GM20431 (cell line): ENCODE results near the gene ANKRD16.
"Not testable (repeated sequence)": the region's sequence is repeated elsewhere in the genome, so short reads cannot be mapped to it uniquely, and the experiment has no call there.

Source experiments
- in situ Hi-C: fragments of 300-500 bp; cut with MseI, MboI; formaldehyde crosslinking; loops from one replicate; pipeline ENCODE4 v1.15.0; 2020; ENCODE audit warnings: low sequenced_read_pairs; ENCODE audit not compliant: unreplicated experiment

ANKRD16 gene

DNA sequence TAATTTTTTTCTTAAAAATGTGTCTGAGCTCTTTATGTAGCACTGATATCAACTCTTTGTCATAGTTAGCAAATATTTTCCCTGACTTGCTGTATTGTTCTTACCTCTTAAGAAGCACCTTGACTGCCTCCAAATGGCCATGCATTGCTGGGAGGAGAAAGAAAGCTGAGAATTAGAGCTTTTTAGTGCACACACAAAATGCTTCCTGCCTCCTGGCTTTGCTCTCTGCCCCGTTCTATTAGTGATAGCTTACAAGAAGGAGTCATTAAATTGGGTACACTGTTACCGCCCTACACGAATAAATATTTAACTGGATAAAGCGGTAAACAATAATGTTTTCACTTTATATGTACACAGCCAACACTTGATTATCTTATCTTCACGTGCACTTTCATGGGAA is 4.1 kb downstream of the ANKRD16 start:
- in situ Hi-C loops = no loop called here

DNA sequence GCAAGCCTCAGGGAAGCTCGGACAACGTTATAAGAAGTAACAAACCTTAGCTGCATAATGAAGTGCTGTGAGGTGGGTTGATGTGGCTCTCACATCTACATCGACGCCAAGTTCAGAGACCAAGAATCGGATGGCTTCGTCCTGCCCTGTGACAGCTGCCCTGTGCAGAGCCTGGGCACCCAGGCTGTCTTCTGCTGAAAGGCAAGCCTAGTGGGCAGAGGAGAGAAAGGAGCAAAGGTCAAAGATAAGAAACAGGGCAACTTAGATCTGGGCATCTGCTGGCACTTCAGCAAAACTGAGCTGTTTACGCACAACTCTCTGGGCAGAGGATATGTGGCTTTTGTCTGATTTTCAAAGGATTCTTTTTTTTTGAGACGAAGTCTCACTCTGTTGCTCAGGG is 6.7 kb downstream of the ANKRD16 start:
- in situ Hi-C loops = no loop called here

DNA sequence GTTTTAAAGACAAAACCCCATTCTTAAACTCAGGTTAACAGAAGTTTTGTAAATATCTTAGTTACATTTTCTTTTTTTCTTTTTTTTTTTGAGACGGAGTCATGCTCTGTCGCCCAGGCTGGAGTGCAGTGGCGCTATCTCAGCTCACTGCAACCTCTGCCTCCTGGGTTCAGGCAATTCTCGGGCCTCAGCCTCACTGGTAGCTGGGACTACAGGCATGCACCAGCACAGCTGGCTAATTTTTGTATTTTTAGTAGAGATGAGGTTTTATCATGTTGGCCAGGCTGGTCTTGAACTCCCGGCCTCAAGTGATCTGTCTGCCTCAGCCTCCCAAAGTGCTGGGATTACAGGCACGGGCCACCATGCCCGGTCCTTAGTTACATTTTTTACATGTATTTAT is 12.7 kb downstream of the ANKRD16 start:
- in situ Hi-C loops = not testable (repeated sequence)

DNA sequence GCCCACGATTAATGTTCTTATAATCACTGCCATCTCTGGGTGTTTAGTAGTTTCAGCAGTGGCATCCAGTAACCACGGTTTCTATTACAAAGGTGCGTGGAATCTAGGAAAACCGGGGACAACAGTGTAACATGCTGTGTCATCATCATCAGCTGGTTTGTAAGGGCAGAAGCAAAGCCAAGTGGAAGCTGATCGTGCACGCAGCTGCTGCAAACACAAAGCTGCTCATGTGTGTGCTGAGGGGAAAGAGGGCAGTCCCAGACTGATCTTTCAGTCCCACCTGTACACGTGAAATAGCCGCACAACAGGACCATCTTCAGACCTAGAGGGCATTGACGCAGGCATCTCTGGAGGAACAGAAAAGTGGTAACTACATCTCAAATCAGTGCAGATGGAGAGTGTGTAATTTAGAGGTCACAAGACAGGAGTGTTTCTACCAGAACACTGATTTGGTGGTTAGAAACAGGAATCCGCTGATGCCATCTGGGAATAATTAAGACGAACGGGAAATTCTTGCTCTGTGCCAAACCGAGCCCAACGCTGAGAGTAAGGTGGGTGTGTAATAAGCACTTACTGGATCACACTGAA is 13.4 kb downstream of the ANKRD16 start:
- in situ Hi-C loops = no loop called here

DNA sequence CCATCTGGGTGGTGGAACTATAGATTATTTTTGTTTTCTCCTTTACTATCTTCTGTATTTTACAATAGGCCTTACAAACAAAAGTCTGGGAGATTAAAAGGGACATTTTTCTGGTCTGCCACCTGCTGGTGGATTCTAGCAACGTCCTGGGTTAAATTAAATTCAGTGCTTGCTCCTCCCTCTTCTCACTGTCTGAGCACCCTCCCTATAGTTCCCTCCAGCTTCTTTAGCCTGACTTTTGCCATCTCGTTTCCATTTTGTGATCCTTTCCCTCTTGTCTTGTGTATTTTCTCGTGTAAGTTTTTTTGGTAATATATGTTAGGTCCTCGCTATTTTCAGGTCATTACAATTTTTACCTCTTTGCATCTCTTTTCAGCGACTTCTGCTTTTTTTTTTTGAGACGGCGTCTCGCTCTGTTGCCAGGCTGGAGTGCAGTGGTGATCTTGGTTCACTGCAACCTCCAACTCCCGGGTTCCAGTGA is 16.1 kb downstream of the ANKRD16 start:
- in situ Hi-C loops = no loop called here

DNA sequence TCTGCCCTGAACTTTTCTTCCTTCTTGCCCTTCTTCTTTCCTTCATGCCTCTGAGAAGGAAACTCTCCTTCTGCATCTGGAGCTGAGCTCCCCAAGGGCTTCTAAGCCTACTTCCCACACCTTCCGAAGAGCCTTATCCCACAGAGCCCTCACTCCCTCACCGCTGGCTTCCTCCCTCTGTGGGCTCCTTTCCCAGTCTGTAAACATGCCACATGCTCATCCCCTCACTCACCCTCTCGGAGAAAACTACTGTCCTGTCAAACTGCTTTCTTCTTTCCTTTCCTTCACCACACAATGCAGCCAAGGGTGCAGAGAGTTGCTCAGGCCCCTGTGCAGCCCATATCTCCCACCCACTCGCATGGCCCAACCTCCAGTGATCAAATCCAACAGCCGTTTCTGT is 18.1 kb downstream of the ANKRD16 start:
- in situ Hi-C loops = no loop called here

DNA sequence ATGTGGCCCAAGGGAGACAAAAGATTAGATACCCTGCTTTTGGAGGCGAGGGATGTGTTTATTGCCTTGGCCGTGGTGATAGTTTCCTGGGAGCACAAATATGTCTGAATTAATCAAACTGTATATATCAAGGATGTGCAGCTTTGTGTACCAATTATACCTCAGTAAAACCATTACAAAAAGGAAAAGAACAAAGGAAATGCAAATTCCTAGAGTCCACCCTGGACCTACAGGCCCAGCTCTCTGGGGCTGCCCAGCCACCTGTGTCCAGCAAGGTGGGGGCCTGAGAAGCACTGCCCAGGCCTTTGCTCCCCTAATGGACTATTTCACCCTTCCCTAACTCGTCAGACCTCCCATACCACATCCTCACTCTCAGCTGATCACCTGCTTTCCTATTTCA is 20.5 kb downstream of the ANKRD16 start:
- in situ Hi-C loops = no loop called here

DNA sequence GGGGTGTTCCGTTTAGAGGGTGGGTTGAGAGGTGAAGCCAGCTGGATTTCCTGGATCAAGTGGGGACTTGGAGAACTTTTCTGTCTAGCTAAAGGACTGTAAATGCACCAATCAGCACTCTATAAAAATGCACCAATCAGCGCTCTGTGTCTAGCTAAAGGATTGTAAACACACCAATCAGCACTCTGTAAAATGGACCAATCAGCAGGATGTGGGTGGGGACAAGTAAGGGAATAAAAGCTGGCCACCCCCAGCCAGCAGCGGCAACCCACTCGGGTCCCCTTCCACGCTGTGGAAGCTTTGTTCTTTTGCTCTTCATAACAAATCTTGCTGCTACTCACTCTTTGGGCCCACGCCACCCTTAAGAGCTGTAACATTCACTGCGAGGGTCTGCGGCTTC is 21.3 kb downstream of the ANKRD16 start:
- in situ Hi-C loops = not testable (repeated sequence)

DNA sequence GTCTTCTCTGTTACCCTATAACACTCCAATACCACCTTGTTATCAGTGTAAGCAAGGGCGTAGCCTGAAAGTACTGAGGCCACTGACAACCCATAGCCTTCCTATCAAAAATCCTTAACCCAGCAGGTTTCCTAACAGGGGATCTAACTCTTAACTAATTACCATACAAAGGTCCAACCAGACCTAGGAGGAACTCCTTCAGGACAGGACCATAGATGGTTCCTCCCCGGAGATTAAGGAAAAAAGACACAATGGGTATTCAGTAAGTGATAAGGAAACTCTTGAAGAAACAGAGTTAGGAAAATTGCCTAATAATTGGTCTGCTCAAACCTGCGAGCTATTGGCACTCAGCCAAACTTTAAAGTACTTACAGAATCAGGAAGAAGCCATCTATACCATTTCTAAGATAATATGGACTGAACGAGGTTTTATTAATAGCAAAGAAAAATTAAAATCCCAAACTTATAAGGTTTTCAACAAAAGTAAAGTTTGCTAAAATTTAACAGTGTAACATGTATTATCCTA is 22.5 kb downstream of the ANKRD16 start:
- in situ Hi-C loops = not testable (repeated sequence)

DNA sequence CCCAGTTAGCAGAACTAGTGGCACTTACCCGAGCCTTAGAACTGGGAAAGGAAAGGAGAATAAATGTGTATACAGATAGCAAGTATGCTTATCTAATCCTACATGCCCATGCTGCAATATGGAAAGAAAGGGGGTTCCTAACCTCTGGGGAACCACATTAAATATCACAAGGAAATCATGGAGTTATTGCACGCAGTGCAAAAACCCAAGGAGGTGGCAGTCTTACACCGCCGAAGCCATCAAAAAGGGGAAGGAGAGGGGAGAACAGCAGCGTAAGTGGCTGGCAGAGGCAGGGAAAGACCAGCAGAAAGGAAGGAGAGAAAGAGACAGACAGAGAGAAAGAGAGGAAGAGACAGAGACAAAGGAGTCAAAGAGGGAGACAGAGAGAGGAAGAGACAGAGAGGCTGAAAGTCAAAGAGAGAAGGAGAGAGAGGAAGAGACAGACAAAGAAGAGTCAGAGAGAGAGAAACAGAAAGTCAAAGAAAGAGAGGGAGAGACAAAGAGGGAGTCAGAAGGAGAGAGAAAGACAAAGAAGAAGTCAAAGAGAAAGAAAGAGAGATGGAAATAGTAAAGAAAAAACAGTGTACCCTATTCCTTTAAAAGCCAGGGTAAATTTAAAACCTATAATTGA is 23.1 kb downstream of the ANKRD16 start:
- in situ Hi-C loops = not testable (repeated sequence)

DNA sequence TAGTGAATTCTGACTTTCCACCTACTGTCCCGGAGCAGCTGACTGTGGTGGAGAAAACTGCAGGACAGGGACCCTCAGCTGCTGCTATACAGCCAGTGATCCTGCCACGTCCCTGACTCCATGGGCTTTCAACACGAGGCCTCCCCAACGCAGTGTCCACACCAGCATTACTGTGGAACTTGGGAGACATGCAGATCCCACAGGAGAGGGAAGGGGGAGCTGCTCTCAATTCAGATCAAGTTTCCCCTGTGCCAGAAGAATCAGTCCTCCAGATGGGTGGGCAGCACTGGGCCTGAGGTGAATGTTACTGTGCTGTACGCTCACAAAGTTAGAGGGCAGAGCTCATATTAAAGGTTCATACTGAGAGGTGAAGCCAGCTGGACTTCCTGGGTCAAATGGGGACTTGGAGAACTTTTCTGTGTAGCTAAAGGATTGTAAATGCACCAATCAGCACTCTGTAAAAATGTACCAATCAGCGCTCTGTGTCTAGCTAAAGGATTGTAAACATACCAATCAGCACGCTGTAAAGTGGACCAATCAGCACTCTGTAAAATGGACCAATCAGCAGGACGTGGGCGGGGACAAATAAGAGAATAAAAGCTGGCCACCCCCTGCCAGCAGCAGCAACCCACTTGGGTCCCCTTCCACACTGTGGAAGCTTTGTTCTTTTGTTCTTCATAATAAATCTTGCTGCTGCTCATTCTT is 26.6 kb downstream of the ANKRD16 start:
- in situ Hi-C loops = not testable (repeated sequence)

DNA sequence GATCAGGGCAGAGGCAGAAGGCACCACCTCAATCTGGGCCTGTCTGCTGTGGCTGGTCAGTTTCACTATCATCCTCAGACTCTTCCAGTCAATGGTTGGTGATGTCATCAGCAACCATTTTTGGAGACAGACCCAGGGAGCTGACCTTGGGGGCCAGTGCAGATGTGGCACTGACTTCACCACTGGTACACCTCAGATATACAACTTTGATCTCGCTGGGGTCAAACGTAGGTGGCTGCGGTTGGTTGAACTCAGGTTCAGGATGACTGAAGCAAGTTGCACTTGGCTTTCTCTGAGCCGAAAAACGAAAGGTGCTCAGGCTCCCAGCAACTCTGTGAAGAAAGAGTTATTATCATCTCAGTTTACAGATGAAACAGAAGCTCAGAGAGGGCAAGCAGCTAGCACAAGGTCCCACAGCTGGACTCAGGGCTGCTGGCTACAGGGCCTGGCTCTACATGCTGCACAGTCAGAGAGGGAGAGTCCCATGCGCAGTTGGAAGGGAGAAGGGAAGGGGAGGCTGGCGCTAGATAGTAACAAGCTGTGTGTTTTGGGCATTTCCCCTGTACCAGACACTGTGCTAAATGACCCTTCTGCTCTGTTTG is 27.2 kb downstream of the ANKRD16 start:
- in situ Hi-C loops = no loop called here

DNA sequence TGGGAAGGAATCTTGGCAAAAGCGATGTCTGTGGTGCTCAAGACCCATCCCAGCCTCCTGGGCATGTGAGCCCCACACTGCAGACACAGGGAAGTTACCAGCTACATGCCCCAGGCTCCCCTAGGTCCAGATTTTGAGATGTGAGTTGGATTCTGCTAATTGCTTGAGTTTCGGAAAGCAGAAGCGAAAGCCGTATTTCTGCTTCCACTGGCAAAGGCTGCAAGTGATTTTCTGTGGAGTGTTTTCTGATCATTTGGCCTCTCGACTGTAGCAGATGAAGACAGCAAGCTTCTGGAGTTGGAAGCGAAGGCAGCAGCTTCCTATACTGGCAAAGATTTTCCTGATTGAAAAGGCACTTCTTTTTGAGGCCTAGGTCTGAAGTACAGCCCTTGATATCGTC is 29.6 kb downstream of the ANKRD16 start:
- in situ Hi-C loops = no loop called here

DNA sequence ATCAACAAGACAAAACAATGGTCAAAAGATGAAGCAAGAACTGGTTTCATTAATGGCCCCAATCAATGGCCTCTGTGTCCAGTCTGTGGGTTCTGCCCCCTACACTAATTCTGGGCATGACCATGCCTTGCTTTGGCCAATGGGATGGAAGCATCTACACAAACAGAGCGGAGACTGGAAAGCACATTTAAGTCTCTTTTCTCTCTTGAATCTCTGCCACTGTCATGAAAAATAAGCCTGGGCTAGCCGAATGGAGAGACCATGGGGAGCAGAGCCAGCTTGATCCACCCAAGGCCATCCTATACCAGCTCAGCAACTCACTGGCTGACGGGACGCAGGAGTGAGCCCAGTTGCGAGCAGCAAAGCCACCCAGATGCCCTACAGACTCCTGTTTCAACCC is 30.9 kb downstream of the ANKRD16 start:
- in situ Hi-C loops = no loop called here

DNA sequence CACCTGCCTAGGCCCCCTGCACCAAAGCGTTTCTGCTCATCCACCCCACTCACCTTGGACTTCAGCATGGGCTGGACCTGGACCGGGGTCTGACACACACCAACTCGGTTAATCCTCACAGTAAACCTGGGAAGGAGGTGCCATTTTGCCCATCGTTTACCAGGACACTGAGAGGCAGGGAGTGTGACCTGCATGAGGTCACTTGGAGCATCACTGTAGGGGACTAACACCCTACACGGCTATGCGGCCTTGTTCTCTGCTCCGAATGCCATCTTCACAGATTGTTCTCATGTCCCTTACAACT is 33.0 kb downstream of the ANKRD16 start:
- in situ Hi-C loops = no loop called here

DNA sequence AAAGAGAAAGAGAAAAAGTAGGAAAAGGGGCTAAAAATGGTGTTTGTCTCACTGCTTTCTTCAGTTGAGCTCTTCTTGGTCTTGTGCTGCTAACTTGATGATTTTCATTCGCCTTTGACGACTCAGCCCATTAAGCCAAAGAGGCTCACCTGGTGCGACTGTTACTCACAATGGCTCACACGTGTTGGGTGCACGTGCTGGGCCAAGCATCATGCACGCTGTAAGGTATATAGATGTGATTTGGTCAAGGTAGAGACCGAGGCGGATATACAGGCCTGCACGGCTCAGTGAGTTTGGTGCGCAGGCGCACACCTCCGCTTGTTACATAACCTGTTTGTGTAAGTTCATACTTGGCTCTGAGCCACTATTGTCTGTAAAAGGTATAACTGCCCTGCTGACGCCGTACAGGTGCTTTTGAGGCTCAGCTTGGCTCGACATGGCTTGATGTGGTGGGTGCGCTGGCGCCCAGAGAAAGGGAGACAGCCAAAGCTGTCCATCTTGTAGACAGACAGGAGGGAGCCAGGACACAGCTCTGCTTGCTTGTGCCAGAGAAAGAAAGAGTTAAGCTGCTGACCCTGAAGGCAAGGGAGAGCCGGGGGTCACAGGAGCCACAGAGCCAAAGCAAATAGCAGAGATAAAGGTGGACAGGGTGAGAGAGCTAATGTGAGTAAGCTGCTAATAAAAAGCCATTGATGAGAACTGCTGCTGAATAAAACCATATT is 33.6 kb downstream of the ANKRD16 start:
- in situ Hi-C loops = no loop called here

DNA sequence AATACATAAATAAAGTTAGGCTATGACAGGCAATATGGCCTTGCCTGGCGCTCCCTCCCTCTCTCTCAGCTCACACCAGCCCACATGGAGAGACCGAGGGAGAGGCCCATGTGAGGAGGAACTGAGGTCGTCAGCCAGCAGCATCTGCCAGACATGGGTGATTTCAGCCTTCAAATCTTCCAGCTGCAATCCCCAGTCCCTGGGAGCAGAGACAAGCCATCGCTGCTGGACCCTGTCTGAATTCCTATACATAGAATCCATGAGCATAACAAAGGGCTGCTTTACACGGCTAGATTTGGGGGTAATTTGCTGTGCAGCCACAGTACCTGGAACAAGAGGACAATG is 35.6 kb downstream of the ANKRD16 start:
- in situ Hi-C loops = no loop called here

DNA sequence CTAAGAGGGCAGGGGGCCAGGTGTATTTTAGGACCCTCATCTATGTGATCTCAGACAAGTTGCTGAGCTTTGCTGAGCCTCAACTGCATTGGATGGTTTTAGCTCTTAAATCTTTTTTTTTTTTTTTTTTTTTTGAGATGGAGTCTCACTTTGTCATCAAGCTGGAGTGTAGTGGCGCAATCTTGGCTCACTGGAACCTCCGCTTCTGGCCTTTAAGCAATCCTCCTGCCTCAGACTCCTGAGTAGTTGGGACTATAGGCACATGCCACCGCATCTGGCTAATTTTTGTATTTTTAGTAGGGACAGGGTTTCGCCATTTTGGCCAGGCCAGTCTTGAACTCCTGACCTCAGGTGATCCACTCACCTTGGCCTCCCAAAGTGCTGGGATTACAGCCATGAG is 43.0 kb downstream of the ANKRD16 start:
- in situ Hi-C loops = not testable (repeated sequence)

DNA sequence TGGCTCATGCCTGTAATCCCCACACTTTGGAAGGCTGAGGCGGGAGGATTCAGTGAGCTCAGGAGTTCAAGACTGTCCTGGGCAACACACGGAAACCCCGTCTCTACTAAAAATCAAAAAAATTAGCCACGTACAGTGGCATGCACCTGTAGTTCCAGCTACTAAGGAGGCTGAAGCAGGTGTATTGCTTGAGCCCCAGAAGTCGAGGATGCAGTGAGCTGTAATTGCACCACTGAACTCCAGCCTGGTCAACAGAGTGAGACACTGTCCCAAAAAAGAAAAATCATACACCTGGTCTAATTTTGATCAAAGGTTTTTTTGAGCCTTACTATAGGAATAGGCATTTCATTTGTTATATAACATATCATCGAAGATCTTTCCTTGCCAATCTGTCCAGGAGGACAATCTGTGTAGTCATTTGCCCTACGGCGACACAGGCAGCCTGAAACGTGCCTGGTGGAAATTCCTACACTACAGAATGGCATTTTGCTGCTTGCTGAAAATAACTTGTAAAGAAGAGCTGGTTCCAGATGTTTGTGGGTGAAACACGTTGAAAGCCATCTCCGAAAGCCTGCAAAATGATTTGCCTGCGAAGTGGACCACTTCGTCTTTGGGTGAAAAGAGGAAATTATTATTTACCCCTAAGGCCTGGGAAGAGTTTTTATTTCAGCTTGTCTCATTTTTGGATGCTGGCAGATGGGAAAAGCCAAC is 45.2 kb downstream of the ANKRD16 start:
- in situ Hi-C loops = no loop called here
